HepG2 (cell line): ENCODE measurements around the gene TTC29. TPM values are rescaled to one million over a fixed set of nuclear protein-coding genes. Genes with fewer than 3 reads are reported as not detected.
A peak's percentile ranks its signal among the peaks of the same experiment; 100 is the strongest.

Experiments
- ATAC-seq: fragments of 200-7000 bp; cut with Tn5 transposase; 3 replicates; pipeline ENCODE4 v1.9.1; 2020; ENCODE audit warnings: mild to moderate bottlenecking, moderate library complexity
- BruUV-seq: library from RNA; stranded (reverse); fragments of 400-500 nt; replicated peaks from 2 replicates; lab custom pipeline; 2021; lab: Mats Ljungman, UMichigan
- CTCF ChIA-PET: fragments of 300-600 bp; formaldehyde crosslinking; extraction: SDS; loops from one replicate; lab custom pipeline; 2021; ENCODE audit warnings: low total read pairs, inconsistent platforms, low intra/inter-chr PET ratio; lab: Yijun Ruan, JAX
- POLR2A ChIA-PET: fragments of 350-600 bp; sonication (Branson Sonifier 250); formaldehyde crosslinking; loops from one replicate; lab custom pipeline; 2020; ENCODE audit warnings: antibody characterized with exemption, inconsistent platforms; lab: Yijun Ruan, JAX
- DNase-seq: peaks from one replicate; pipeline ENCODE4 v3.0.0-alpha.2; 2015; ENCODE audit warnings: low spot score
- FAIRE-seq: peaks from 3 replicates; lab custom pipeline; 2011; peaks lifted over from hg19 to GRCh38; lab: Jason Lieb, UNC
- H2AFZ ChIP-seq: one replicate; pipeline ENCODE4 v1.6.1; 2011; ENCODE audit warnings: low read length, inconsistent platforms
- H3K27ac ChIP-seq: fragments of 300-600 bp; 3 replicates; pipeline ENCODE4 v1.8.0; 2011; ENCODE audit warnings: mixed run types, mild to moderate bottlenecking, mixed read lengths, low read length, inconsistent platforms; ENCODE audit not compliant: insufficient read depth; ENCODE audit errors: extremely low read length
- H3K27me3 ChIP-seq, 2 experiments: fragments of 200-600 bp in 1 of 2; 2 replicates in 1 of 2; 3 replicates in 1 of 2; pipeline versions ENCODE4 v1.6.0 to v1.8.0; 2011; ENCODE audit warnings: low read length in 2 of 2, mild to moderate bottlenecking in 2 of 2, moderate library complexity in 2 of 2, inconsistent platforms in 1 of 2; ENCODE audit not compliant: insufficient read depth in 2 of 2, control insufficient read depth in 1 of 2
- H3K36me3 ChIP-seq, 2 experiments: fragments of 200-600 bp in 1 of 2; replicated peaks in 1 of 2; 2 replicates in 1 of 2; 3 replicates in 1 of 2; pipeline versions ENCODE4 v1.5.1 to v1.8.0; 2011; ENCODE audit warnings: low read length in 2 of 2, inconsistent platforms in 1 of 2; ENCODE audit not compliant: insufficient read depth in 2 of 2, control insufficient read depth in 1 of 2
- H3K4me1 ChIP-seq: 2 replicates; pipeline ENCODE4 v1.5.1; 2012; ENCODE audit warnings: low read length, inconsistent platforms; ENCODE audit not compliant: insufficient read depth
- H3K4me2 ChIP-seq: 2 replicates; pipeline ENCODE4 v1.6.0; 2011; ENCODE audit warnings: low read depth, low read length, inconsistent platforms
- H3K4me3 ChIP-seq, 3 experiments: fragments of 200-600 bp in 1 of 3; sonication (generic), shearing (Covaris generic) in 1 of 3; replicated peaks in 1 of 3; 2 replicates each; pipeline ENCODE4 v1.5.1; 2011 to 2016; ENCODE audit warnings: low read length in 3 of 3, inconsistent platforms in 2 of 3, low read depth in 2 of 3, mild to moderate bottlenecking in 2 of 3, control low read depth in 1 of 3, mixed read lengths in 1 of 3; ENCODE audit not compliant: insufficient read depth in 1 of 3
- H3K79me2 ChIP-seq: one replicate; pipeline ENCODE4 v1.6.1; 2011; ENCODE audit warnings: low read length, inconsistent platforms; ENCODE audit not compliant: insufficient read depth
- H3K9ac ChIP-seq: 2 replicates; pipeline ENCODE4 v1.6.0; 2011; ENCODE audit warnings: mild to moderate bottlenecking, low read depth, low read length, inconsistent platforms; ENCODE audit not compliant: insufficient read depth
- H3K9me3 ChIP-seq: 2 replicates; pipeline ENCODE4 v1.5.1; 2012; ENCODE audit warnings: mild to moderate bottlenecking, low read length
- H4K20me1 ChIP-seq: 2 replicates; pipeline ENCODE4 v1.6.0; 2011; ENCODE audit warnings: inconsistent platforms, mild to moderate bottlenecking, low read length, moderate library complexity; ENCODE audit not compliant: insufficient read depth
- EP300 ChIP-seq, 3 experiments: sonication (generic) in 1 of 3; formaldehyde crosslinking in 1 of 3; IDR thresholded peaks; 2 replicates each; pipeline versions ENCODE4 v1.5.1 to v1.6.1; 2011 to 2020; ENCODE audit warnings: low read depth in 2 of 3, low read length in 2 of 3, borderline replicate concordance in 1 of 3, improper control_type of control experiment in 1 of 3, mild to moderate bottlenecking in 1 of 3, missing genetic modification reagents in 1 of 3, moderate library complexity in 1 of 3
- HNRNPK ChIP-seq: fragments of 200-400 bp; formaldehyde crosslinking; IDR thresholded peaks from 2 replicates; pipeline ENCODE4 v1.6.1; 2018; ENCODE audit warnings: low read length, low read depth, moderate library complexity, mild to moderate bottlenecking; ENCODE audit not compliant: poor library complexity, severe bottlenecking
- PCBP1 ChIP-seq: fragments of 200-400 bp; formaldehyde crosslinking; IDR thresholded peaks from 2 replicates; pipeline ENCODE4 v1.6.1; 2017; ENCODE audit warnings: mild to moderate bottlenecking, low read depth, low read length, borderline replicate concordance
- PCBP2 ChIP-seq: fragments of 200-400 bp; formaldehyde crosslinking; optimal IDR thresholded peaks from 2 replicates; pipeline ENCODE3; 2018; ENCODE audit warnings: low read length, low read depth; ENCODE audit not compliant: poor library complexity, severe bottlenecking
- POLR2A ChIP-seq, 2 experiments: IDR thresholded peaks; 2 replicates each; pipeline ENCODE4 v1.6.1; 2011; ENCODE audit warnings: low read depth in 2 of 2, low read length in 2 of 2, mild to moderate bottlenecking in 1 of 2, moderate library complexity in 1 of 2; ENCODE audit not compliant: insufficient read depth in 1 of 2
- ZNF468 ChIP-seq: sonication (generic); formaldehyde crosslinking; IDR thresholded peaks from 2 replicates; pipeline ENCODE4 v1.8.0; 2022; ENCODE audit warnings: mild to moderate bottlenecking, moderate library complexity, missing genetic modification reagents
- WGBS: methylation state at CpG from one replicate; pipeline ENCODE4 v1.1.6; 2017; ENCODE audit warnings: low lambda C conversion rate; 5-methylcytosine and 5-hydroxymethylcytosine counted together
- in situ Hi-C: cut with HindIII; loops from 2 replicates; pipeline ENCODE4 v1.10.0; 2017; ENCODE audit warnings: low pct_unique_long_range_greater_than_20kb; ENCODE audit not compliant: extremely low pct_ligation_motif_present
- intact Hi-C: fragments of 100-400 bp; cut with micrococcal nuclease; formaldehyde crosslinking; loops from one replicate; pipeline ENCODE4 v1.10.0; 2022; ENCODE audit not compliant: unreplicated experiment
- polyA plus RNA-seq, 8 experiments: library from polyadenylated mRNA; depleted of rRNA in 3 of 8; stranded (reverse) in 7 of 8; unstranded in 1 of 8; fragments of >200 nt; fragmentation: Illumina TruSeq in 4 of 8; extraction: Trizol in 4 of 8; gene quantifications; 2 replicates each; pipeline versions ENCODE4 v1.2.1 to v1.2.3, GENCODE V29; 2011 to 2016; ENCODE audit warnings: low read depth in 4 of 8, missing spikeins in 1 of 8, mixed read lengths in 1 of 8; ENCODE audit not compliant: insufficient read depth in 1 of 8
- total RNA-seq, 5 experiments: library from RNA; depleted of rRNA; stranded (reverse); fragments of >200 nt; fragmentation: Illumina TruSeq; extraction: Trizol; gene quantifications; 2 replicates each; pipeline ENCODE4 v1.2.3, GENCODE V29; 2016; ENCODE audit warnings: low read depth in 1 of 5

TTC29 gene
- total and polyA plus RNA-seq, 2 of the 13 experiments (the other 11 are each of a cell fraction or from before 2014, with no cell fraction given) = not detected

- no peak overlapping the region for H3K4me2 ChIP-seq
- no peak overlapping the region for H3K4me3 ChIP-seq
- H3K9me3 ChIP-seq = no peaks in the 10 kb centered on the region
- intact Hi-C loops = no loop called here
- no peaks in the 10 kb centered on the region for H3K27me3 ChIP-seq
- no peak for ATAC-seq
- no peak for DNase-seq
- ChIA-PET CTCF (no interaction called here), POLR2A (no interaction called here)
- in situ Hi-C loops = no loop called here
- H2AFZ ChIP-seq = no peak overlapping the region
- H3K79me2 ChIP-seq = no peaks in the 10 kb centered on the region
- WGBS = 3% methylated on average over 2 of the region's 2 CpGs
- no peaks in the 10 kb centered on the region for H3K36me3 ChIP-seq
- no peak overlapping the region for H3K9ac ChIP-seq
- TF ChIP-seq EP300 (IDR thresholded peaks at IDR 0.05; ENCODE audit: low read depth in 2 of 2, low read length in 2 of 2) (no peak), EP300 (CRISPR knock-in tag; IDR thresholded peaks at IDR 0.05; ENCODE audit: borderline replicate concordance) (no peak)
- no peak for FAIRE-seq
- no peaks in the 10 kb centered on the region for H3K4me1 ChIP-seq
- no TSS peak for BruUV-seq
- H4K20me1 ChIP-seq = no peaks in the 10 kb centered on the region
- no peak overlapping the region for H3K27ac ChIP-seq
Observed at GRCh38 chr4:146762016-146762415, 183.6 kb downstream of the TTC29 start.

GRCh38 chr4:146742416-146742815 is 203.2 kb downstream of the TTC29 start:
- Histone ChIP-seq H3K4me2 (no peak overlapping the region), H3K27ac (no peak overlapping the region), H3K4me3 (no peak overlapping the region), H3K9ac (no peak overlapping the region), H3K36me3 (no peaks in the 10 kb centered on the region), H4K20me1 (no peaks in the 10 kb centered on the region), H3K27me3 (no peaks in the 10 kb centered on the region), H2AFZ (no peak overlapping the region), H3K4me1 (no peaks in the 10 kb centered on the region), H3K9me3 (no peaks in the 10 kb centered on the region), H3K79me2 (no peaks in the 10 kb centered on the region)
- FAIRE-seq (no peak), DNase-seq (no peak), ATAC-seq (no peak)
- TF ChIP-seq PCBP2 (peak; percentile 30), POLR2A (IDR thresholded peaks at IDR 0.05; ENCODE audit: insufficient read depth in 1 of 2, low read depth in 2 of 2, low read length in 2 of 2) (no peak), HNRNPK (peak; percentile 93), ZNF468 (CRISPR knock-in tag) (no peak), PCBP1 (peak; percentile 91)
- intact Hi-C loops (no loop called here), in situ Hi-C loops (no loop called here)
- 5% methylated on average over 2 of the region's 2 CpGs for WGBS
- ChIA-PET CTCF (no interaction called here), POLR2A (no interaction called here)
- no TSS peak for BruUV-seq
